Measurements from ENCODE around the gene FGB. TPM values are rescaled to one million over a fixed set of nuclear protein-coding genes. Genes with fewer than 3 reads are reported as not detected.
A peak's percentile ranks its signal among the peaks of the same experiment; 100 is the strongest.

FGB gene
- total RNA-seq, 2 donors from 2014 or later, result not detected

DNA sequence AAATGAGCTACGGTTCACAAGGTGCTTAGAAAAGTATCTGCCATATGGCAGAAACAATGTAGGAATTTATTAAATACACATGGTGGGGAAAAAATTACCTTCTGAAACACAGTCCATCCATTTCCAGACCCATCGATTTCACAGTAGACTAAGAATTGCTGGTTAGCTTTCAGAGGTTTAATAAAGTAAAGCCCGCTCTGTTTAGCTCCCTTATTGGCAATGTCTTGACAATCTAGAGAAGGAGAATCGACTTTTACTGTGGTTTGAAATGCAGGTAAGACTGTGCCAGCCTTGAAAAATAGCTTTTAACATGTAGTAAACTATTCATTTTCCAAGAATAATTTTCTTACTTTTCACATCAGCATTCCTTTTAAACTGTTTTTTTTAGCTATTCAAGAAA is 46.7 kb downstream of the FGB start:
- H3K27me3 Mint-ChIP-seq, result peaks cover 62% of the 10 kb centered on the region
- no peak overlapping the region for H3K27ac Mint-ChIP-seq
- no peak for ATAC-seq
- H3K4me1 Mint-ChIP-seq, result no peaks in the 10 kb centered on the region
- DNase-seq, result no peak
- peaks cover 2% of the 10 kb centered on the region for H3K36me3 Mint-ChIP-seq (ENCODE audit: low read depth)
- H3K9me3 ChIP-seq (ENCODE audit: control insufficient read depth, low read length, poor library complexity, severe bottlenecking), result no peaks in the 10 kb centered on the region
- no peak overlapping the region for H3K4me3 Mint-ChIP-seq

DNA sequence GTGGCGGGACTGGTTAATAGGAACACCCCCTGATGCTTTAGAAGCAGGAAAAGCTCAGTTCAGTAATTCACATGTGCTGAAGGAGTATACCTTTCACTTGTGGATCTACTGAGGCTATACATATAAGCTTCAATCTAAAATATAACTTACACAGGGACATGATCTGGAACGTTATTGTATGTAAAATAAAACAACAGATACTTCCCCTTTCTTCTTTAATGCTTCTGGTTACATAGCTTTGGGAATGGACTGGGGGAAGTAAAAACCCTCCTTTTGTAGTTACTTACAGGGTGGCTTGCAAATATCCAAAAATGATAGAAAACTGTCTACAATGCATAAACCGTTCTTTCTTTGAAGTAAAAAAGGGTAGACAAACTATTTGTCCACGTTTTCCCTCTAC is 47.8 kb downstream of the FGB start:
- peaks cover 53% of the 10 kb centered on the region for H3K27me3 Mint-ChIP-seq
- no peak for DNase-seq
- H3K36me3 Mint-ChIP-seq (ENCODE audit: low read depth), result no peaks in the 10 kb centered on the region
- H3K9me3 ChIP-seq (ENCODE audit: control insufficient read depth, low read length, poor library complexity, severe bottlenecking), result no peaks in the 10 kb centered on the region
- H3K4me1 Mint-ChIP-seq, result no peaks in the 10 kb centered on the region
- ATAC-seq, result no peak
- H3K27ac Mint-ChIP-seq, result no peak overlapping the region
- no peak overlapping the region for H3K4me3 Mint-ChIP-seq

DNA sequence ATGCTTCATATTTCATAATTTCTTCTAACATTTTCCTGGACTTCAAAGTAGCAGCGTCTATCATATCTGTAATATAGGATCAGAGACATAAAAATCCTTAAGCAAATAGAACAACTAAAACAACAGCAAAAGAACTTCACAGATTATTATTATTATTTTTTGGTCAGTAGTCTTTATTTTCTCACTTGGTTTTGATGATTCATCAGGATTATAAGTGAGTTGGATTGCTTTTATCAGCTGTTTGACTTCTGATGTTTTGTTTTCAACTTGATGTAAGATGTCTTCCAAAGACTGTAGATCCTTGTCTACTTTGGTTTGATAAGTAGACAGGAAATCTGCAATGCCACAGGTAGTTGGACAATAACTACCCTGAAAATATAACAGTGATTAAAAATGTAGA is 49.0 kb downstream of the FGB start:
- Mint-ChIP-seq H3K36me3 (ENCODE audit: low read depth) (no peaks in the 10 kb centered on the region), H3K27ac (no peak overlapping the region), H3K27me3 (peaks cover 47% of the 10 kb centered on the region), H3K4me1 (peaks cover 2% of the 10 kb centered on the region), H3K4me3 (no peak overlapping the region)
- ATAC-seq, result no peak
- H3K9me3 ChIP-seq (ENCODE audit: control insufficient read depth, low read length, poor library complexity, severe bottlenecking), result no peaks in the 10 kb centered on the region
- no peak for DNase-seq

DNA sequence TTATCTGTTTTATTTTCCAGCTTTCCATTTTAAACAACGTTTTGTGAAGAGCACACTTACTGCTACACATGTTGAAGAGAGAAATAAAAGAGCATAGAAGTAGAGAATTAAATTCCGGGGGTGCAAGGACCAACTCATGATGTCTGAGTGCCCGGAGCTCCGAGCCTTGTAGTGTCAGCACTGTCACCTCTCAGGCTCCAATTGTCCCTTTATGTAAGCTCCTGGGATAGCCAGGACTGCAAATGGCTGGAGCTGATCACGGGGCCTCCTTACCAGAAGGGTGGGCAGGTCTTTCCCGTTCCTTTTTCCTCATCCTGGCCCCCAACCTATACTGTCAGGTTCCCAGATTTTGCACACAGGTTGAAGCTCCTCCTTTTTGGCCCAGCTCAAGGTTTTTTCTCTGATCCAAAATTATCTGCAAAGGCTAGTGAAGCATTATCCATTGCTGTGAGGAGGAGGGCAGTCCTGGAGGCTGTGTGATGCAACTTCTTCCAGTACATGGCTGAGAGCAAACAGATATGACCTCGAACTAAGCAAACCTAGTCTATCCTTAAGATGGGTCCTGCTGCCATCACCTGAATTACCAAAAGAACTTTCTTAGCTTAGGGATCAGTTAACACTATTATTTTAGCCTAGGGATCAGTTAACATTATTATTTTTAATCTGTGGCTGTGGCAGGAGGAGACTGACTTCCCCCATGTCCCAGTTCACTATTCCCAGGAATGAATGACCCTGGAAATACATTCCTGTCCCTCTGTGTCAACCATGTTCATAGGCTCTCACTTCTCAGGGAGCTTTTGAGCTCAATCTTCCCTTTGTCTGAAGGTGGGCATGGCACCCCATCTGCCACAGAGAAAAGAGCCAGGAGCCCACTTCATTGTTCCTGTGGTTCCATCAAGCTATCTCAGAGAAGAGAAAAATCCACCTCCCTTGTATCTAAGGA is 49.9 kb downstream of the FGB start, which contains the start of gene FGG:
Gene FGG, minus strand, starts transcription at position 185 of the 943 bp plus-strand sequence. Its CDS starts 47 bp downstream, at position 138.
- no peak for ATAC-seq
- H3K36me3 Mint-ChIP-seq (ENCODE audit: low read depth), result no peaks in the 10 kb centered on the region
- H3K4me1 Mint-ChIP-seq, result peaks cover 5% of the 10 kb centered on the region

DNA sequence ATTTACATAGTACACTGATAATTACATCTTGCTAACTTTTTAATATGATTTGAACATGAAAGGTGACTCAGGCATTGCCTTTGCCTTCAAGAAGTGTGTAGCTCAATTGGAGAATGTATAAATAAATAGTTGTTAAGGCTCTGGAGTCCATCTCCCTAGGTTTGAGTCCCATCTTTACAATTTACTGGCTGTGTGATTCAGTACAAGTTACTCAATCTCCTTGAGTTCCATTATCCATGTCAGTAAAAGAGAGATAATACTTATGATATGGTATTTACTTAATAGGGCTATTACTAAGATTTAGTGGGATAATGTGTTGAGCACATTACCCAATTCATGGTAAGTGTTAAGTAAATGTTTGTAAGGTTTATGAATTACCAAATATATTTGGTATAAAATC is 51.5 kb downstream of the FGB start:
- no peaks in the 10 kb centered on the region for H3K9me3 ChIP-seq (ENCODE audit: control insufficient read depth, low read length, poor library complexity, severe bottlenecking)
- Mint-ChIP-seq H3K4me3 (no peak overlapping the region), H3K36me3 (ENCODE audit: low read depth) (no peaks in the 10 kb centered on the region), H3K27ac (no peak overlapping the region), H3K4me1 (peaks cover 5% of the 10 kb centered on the region), H3K27me3 (peaks cover 32% of the 10 kb centered on the region)
- DNase-seq (no peak), ATAC-seq (no peak)

More for the DNA sequence above, 49.9 kb downstream of the FGB start, which contains the start of gene FGG:
- Mint-ChIP-seq H3K4me3 (no peak within 1 kb of the TSS), H3K27ac (no peak within 1 kb of the TSS), H3K27me3 (peaks cover 44% of the 10 kb centered on the region)
- no peaks in the 10 kb centered on the region for H3K9me3 ChIP-seq (ENCODE audit: control insufficient read depth, low read length, poor library complexity, severe bottlenecking)
- no peak for DNase-seq

DNA sequence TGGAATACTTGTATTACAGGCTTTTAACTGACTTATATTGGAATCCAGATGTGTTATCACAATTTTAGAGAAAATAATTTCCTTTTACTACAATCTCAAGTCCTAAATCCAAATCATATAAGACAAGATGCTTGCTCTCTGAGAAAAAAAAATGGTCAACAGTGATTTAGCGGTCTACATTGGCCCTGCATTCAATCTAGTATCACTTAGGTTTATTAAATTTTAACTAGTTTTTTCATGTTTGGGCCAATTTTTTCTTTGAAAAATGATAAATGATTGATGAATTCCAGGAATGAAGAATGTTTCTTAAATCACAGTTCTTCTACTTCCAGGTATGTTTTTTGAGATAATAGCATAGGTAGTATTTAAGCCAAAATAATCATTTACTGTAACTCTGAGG is 52.4 kb downstream of the FGB start:
- H3K4me1 Mint-ChIP-seq, result peaks cover 5% of the 10 kb centered on the region
- no peaks in the 10 kb centered on the region for H3K9me3 ChIP-seq (ENCODE audit: control insufficient read depth, low read length, poor library complexity, severe bottlenecking)
- no peak for DNase-seq
- ATAC-seq, result no peak
- no peak overlapping the region for H3K4me3 Mint-ChIP-seq
- H3K27me3 Mint-ChIP-seq, result peaks cover 26% of the 10 kb centered on the region
- no peaks in the 10 kb centered on the region for H3K36me3 Mint-ChIP-seq (ENCODE audit: low read depth)
- H3K27ac Mint-ChIP-seq, result no peak overlapping the region

DNA sequence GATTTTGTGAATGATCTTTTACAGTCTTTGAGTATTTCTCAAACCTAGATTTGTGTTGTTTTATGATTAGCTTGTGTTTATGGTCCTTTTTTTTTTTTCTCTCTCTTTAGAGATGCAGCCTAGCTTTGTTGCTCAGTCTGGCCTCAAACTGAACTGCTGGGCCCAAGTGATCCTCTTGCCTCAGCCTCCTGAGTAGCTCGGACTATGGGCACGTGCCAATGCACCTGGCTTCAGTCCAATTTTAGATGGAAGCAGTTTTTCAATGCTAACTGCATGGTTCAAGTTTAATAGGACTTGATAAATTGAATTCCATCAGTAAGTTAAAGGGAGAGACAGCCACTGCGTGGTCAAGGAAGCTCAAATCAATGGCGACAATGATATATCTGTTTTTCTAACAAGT is 53.5 kb downstream of the FGB start:
- H3K4me3 Mint-ChIP-seq, result no peak overlapping the region
- peaks cover 27% of the 10 kb centered on the region for H3K27me3 Mint-ChIP-seq
- no peak overlapping the region for H3K27ac Mint-ChIP-seq
- ATAC-seq (no peak), DNase-seq (no peak)
- no peaks in the 10 kb centered on the region for H3K36me3 Mint-ChIP-seq (ENCODE audit: low read depth)
- peaks cover 5% of the 10 kb centered on the region for H3K4me1 Mint-ChIP-seq
- H3K9me3 ChIP-seq (ENCODE audit: control insufficient read depth, low read length, poor library complexity, severe bottlenecking), result no peaks in the 10 kb centered on the region

DNA sequence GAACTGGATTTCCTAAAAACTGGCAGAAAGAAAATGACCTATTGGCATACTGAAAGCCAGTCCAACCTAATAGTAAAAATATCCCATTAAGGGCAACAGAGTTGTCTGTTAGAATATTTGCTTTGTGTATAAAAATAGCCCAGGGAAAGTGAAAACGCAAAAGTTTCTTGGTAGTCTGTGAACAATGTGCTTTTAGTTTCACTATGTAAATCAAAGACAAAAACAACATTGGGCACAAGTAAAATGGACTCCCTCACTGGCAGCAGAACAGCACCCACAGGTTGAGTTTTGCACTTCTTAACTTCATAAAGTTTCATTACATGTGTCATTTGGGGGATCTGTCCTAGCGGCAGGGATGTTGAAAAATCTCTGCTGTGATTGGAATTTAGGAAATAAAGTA is 53.9 kb downstream of the FGB start:
- Mint-ChIP-seq H3K27me3 (peaks cover 32% of the 10 kb centered on the region), H3K4me3 (no peak overlapping the region), H3K4me1 (peaks cover 8% of the 10 kb centered on the region), H3K27ac (peak overlapping the region; percentile 8), H3K36me3 (ENCODE audit: low read depth) (no peaks in the 10 kb centered on the region)
- no peaks in the 10 kb centered on the region for H3K9me3 ChIP-seq (ENCODE audit: control insufficient read depth, low read length, poor library complexity, severe bottlenecking)
- DNase-seq (no peak), ATAC-seq (no peak)

DNA sequence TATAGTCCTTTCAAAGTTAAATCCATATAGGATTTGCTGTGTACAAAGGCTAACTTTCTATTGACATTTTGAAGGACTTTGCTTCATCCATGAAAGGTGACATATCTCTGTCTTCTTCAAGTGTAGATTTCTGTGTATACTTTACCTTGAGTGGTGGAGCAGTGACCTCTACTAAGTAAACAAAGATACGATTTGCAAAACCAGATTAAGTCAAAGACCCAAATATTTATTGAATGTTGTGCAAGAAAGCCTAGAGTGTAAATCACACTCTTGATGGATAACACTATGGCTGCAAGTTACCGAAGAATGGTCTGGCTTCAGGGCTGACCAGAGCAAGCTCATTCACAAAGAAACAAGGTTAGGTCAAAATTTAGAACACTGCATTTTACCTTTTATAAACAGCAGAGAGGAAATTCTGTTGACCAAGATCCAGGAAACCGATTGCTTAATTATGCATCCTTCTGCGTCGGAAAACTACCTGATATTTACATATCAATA is 55.1 kb downstream of the FGB start:
- no peak for ATAC-seq
- H3K4me1 Mint-ChIP-seq, result peaks cover 8% of the 10 kb centered on the region
- H3K27me3 Mint-ChIP-seq, result peaks cover 25% of the 10 kb centered on the region
- H3K36me3 Mint-ChIP-seq (ENCODE audit: low read depth), result no peaks in the 10 kb centered on the region
- DNase-seq, result no peak
- H3K9me3 ChIP-seq (ENCODE audit: control insufficient read depth, low read length, poor library complexity, severe bottlenecking), result no peaks in the 10 kb centered on the region
- H3K27ac Mint-ChIP-seq, result no peak overlapping the region
- H3K4me3 Mint-ChIP-seq, result no peak overlapping the region

DNA sequence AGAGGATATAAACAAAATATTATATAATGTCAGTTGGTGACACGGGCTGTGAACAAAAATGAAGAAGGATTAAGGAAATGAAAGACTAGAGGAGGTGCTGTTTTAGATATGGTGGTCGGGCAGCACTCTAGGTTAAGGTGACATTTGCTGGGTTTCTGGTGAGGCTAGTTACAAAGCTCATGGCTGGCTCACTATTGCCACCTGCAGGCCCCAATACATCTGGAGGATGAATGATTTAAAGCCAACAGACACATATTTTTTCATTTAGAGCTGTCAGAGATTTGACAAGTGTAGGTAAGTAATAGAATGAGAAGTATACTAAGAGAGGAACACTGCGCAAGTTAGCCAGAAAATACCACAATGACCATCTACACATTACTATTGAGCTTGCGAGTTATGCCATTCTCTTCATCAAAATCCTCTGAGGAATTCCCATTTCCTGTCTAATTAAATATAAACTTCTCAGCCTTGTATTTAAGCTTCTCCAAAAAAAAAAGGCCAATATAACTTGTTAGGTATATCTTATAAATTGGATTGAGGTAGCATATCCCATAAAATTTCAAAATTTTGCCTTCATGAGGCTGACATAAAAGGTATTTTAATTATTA is 56.0 kb downstream of the FGB start:
- Mint-ChIP-seq H3K4me1 (peaks cover 8% of the 10 kb centered on the region), H3K36me3 (ENCODE audit: low read depth) (no peaks in the 10 kb centered on the region), H3K4me3 (no peak overlapping the region), H3K27me3 (peaks cover 21% of the 10 kb centered on the region), H3K27ac (no peak overlapping the region)
- DNase-seq (no peak), ATAC-seq (peak; percentile 60)
- H3K9me3 ChIP-seq (ENCODE audit: control insufficient read depth, low read length, poor library complexity, severe bottlenecking), result no peaks in the 10 kb centered on the region

DNA sequence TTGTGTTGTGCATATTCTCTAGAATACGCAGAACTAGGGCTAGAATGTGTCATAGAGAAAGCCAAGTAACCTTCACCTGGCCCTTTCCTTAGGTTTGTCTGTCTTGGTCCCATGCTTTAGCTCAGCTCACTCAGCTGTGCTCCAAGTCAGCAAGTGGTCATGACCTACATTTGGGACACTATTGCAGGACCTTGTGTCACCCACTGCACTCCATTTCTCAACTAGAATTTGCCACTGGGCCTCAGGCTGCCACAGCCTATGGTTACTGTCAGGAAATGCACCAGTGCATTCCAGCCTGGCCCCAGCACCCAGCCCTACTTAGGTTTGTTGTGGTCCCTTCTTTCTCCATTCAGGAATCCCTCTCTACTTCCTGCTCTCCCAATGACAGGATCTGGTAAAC is 57.3 kb downstream of the FGB start:
- H3K4me3 Mint-ChIP-seq, result no peak overlapping the region
- peaks cover 8% of the 10 kb centered on the region for H3K4me1 Mint-ChIP-seq
- peaks cover 29% of the 10 kb centered on the region for H3K27me3 Mint-ChIP-seq
- ATAC-seq, result no peak
- H3K27ac Mint-ChIP-seq, result no peak overlapping the region
- H3K9me3 ChIP-seq (ENCODE audit: control insufficient read depth, low read length, poor library complexity, severe bottlenecking), result no peaks in the 10 kb centered on the region
- no peak for DNase-seq
- no peaks in the 10 kb centered on the region for H3K36me3 Mint-ChIP-seq (ENCODE audit: low read depth)
